ENCODE data around the gene SORD.
"Not testable (repeated sequence)": the region's sequence is repeated elsewhere in the genome, so short reads cannot be mapped to it uniquely, and the experiment has no call there.

Gene SORD

GRCh38 chr15:45069942-45070360, 47.0 kb downstream of the SORD start:
- not testable (repeated sequence) for DNase-seq

GRCh38 chr15:45073602-45074001, 50.6 kb downstream of the SORD start:
- not testable (repeated sequence) for DNase-seq

- DNase-seq = not testable (repeated sequence)
Measured at GRCh38 chr15:45075440-45076320, 52.7 kb downstream of the SORD start.

GRCh38 chr15:45077391-45077790, 54.4 kb downstream of the SORD start:
- DNase-seq = not testable (repeated sequence)

GRCh38 chr15:45079201-45079600, 56.2 kb downstream of the SORD start:
- not testable (repeated sequence) for DNase-seq

DNA sequence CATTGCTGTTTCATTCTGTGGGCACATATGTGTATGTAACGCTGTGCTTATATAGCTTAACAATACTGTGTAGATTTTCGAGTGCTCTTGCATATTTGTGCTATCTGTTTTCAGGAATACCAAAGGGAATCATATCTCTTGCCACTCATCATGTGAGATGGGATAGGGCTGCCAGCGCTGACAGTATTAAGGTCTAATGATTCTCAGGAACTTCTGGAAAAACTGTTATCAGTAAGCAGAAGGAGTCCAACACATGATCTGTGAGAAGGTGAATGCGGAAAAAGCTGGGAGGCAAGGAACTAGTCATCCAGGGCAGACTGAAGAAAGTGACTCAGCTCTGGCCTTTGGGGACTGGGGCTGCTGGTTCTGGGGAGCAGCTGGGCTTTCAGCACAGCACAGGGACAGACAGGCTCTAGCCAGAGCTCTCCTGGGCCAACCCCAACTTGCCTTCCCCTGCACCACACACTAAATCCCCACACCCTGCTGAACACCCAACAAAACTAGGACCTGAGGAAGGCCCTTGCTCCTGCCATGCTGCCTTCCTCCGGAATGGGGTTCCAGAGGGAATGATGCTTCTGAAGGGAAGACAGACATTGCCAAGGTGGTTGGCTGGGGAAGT, 56.7 kb downstream of the SORD start:
- DNase-seq = not testable (repeated sequence)

DNA sequence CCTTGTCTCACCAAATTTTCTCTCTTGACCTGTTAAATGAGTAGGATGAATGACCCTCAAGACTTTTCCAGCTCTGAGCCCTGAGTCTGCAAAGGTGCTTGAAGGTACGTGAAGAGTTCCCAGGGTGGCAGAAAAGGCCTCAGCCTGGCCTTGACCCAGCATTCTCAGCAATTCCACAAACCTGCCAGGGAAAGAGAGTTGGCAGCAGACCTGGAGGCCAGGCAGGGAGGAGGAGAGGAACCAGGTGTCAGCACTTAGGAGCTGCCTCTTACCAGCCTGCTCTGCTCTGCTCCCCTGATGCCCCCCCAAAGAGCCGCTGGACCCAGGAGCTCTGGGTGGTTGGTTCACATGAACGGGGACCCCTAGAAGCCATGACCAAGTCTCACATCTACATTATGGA, 57.6 kb downstream of the SORD start:
- DNase-seq = not testable (repeated sequence)

- not testable (repeated sequence) for DNase-seq
Measured at GRCh38 chr15:45082412-45082811, 59.4 kb downstream of the SORD start.

GRCh38 chr15:45083223-45083622, 60.2 kb downstream of the SORD start:
- no peak for DNase-seq

DNA sequence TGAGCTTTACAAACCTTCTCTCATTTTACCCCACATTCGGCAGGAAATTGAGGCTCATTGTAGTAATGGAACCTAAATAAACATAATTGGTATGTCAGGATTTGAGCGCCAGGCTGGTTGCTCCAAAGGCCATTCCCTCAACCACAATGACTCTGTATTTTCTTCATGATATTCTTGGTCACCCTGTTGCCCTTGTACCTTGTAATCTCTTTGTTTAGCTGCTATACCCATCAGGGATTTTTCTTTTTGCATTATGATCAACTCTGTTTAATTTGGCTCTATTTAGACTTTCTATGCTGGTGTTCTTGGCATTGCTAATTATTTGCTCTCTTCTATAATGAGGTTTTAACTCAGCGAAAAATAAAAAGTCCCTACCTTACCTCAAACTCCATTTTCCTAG, 61.2 kb downstream of the SORD start:
- DNase-seq = no peak

DNA sequence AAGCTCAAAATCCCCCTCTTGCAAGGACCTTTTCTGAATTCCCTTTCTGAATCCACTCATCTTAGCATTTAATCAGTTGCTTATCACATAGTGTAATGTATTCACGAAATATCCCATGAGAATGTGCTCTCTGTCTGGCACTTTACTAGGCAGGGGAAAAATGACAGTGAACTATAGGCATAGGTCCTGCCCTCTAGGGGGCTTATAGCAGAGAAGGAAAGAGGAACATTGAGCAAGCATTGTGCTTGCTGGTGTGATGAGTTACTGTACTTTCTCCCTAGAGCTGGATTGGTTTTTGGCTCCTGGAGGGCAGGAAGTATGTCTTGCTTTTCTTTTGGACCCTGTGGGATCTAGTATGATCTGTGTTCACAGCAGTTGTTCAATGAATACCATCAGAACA, 64.5 kb downstream of the SORD start:
- no peak for DNase-seq

GRCh38 chr15:45088801-45089711, 66.1 kb downstream of the SORD start:
- DNase-seq = no peak

DNA sequence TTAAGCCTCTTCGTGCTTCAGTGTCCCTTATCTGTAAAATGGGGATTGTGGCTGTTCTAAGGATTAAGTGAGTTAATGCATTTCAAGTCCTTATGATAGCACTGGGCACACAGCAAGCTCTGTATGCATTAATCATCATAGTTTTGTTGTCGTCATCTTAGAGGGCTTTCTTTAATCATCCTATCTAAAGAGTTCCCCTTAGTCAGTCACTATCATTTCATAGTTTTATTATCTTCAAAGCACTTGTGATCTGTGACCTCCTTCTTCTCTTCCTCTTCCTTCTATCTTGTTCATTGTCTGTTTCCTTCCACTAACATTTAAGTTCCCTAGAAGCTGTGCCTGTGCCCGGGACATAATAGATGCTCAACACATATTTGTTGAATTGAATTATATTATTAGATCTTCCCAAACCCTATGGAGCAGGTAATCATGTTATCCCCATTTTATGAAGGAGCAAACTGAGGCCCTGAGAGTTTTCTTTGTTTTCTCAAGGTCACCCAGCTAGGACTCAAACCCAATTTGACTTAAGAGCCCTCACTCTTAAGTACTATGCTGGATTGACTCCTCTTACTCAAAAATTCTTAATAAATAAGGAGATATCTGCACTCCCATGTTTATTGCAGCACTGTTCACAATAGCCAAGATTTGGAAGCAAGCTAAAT, 66.8 kb downstream of the SORD start:
- DNase-seq = no peak

- no peak for DNase-seq
Measured at GRCh38 chr15:45091161-45091560, 68.2 kb downstream of the SORD start.

GRCh38 chr15:45091576-45091975, 68.6 kb downstream of the SORD start:
- no peak for DNase-seq

- no peak for DNase-seq
Measured at GRCh38 chr15:45093013-45093412, 70.0 kb downstream of the SORD start.

DNA sequence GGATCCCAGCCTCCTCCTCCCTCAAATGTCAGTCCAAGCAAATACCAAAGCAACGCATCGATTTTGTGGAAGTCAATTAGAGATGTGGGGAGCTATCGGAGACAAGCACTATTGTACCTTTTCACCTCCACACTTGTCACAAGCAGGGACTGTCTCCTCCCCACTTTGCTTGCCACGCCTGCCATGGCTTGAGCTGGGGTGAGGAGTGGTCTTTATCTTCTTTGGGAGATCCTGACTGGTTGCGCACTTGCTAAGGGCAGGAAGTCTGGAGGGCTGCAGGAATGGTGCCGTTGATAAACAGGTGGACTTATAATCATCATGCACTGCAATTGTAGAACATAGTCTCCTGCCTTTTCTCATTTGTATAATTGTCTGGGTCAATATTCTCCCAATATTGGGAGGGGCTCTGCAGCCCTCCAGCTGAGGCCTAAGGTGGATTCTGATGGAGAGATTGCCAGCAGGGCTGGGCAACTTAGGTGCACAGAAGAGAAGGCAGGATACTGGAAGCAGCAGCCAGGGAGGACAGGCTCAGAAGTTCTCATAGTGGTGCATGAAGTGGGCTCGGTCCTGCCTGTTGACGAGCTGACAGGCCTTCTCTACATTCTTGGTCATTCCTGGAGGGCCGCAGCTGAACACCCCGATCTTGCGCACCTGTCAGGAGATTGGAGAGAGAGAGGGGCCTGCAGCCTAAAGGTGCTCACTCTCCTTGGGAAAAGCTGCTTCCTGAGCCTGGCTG, 70.8 kb downstream of the SORD start:
- DNase-seq = no peak

DNA sequence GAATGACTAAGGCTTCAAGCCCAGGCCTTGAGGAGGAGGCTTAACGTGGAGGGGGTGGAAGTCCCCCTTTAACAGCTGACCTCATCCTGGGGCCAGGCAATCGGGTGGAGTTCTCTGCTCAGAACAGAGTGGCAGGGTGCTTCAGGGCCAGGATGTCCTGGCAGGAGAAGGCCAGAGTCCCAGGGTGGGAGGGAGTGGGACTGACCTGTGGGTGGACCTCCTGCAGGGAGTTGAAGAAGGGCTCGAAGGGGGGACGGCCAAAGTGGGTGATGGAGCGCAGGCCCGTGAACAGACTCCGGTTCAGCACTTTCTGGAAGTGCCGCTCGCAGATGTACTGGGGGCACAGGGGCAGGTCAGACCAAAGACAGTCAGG, 71.3 kb downstream of the SORD start:
- no peak for DNase-seq

DNA sequence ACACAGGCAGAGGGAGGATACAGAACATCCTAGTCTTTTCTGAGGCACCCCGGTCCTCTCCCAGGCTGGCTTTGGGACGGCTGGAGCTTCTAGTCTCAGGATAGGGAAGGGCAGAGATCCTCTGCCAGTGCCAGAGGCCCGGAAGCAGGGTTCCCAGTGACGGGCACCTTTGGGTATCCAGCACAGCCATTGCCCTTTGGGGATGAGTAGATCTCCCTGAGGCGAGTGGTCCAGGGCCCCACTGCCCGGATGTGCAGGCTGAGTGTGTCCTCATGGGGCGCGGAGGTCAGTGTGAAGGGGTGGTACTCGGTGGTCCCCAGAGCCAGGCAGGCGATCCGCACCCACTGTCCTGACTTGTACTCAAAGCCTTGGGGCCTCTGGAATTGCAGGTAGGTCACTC, 72.7 kb downstream of the SORD start:
- DNase-seq = no peak

- no peak for DNase-seq
Measured at GRCh38 chr15:45097466-45097865, 74.5 kb downstream of the SORD start.

- DNase-seq = no peak
Measured at GRCh38 chr15:45099549-45100165, 76.7 kb downstream of the SORD start.

Measured in GDM1 (cell line).